GM06990 (cell line): ENCODE results near the gene SUSD3.

Experiments
- DNase-seq: peaks from one replicate; pipeline ENCODE4 v3.0.0-alpha.2; 2011; ENCODE audit not compliant: insufficient read length; ENCODE audit errors: extremely low read depth
- H3K27me3 ChIP-seq: replicated peaks from 2 replicates; pipeline ENCODE4 v1.6.0; 2011; ENCODE audit warnings: low read length; ENCODE audit not compliant: control insufficient read depth, insufficient read depth
- H3K36me3 ChIP-seq: 2 replicates; pipeline ENCODE4 v1.5.1; 2011; ENCODE audit warnings: low read length; ENCODE audit not compliant: control insufficient read depth, insufficient read depth
- H3K4me3 ChIP-seq: replicated peaks from 2 replicates; pipeline ENCODE4 v1.5.1; 2011; ENCODE audit warnings: low read depth, mild to moderate bottlenecking, control low read depth, low read length
- TF ChIP-seq, protein P1 (sequence below): IDR thresholded peaks from 2 replicates; pipeline ENCODE4 v1.5.1; 2011; ENCODE audit warnings: low read length, control low read depth, mild to moderate bottlenecking, inconsistent platforms; ENCODE audit not compliant: insufficient read depth, poor library complexity, severe bottlenecking

Gene SUSD3

DNA sequence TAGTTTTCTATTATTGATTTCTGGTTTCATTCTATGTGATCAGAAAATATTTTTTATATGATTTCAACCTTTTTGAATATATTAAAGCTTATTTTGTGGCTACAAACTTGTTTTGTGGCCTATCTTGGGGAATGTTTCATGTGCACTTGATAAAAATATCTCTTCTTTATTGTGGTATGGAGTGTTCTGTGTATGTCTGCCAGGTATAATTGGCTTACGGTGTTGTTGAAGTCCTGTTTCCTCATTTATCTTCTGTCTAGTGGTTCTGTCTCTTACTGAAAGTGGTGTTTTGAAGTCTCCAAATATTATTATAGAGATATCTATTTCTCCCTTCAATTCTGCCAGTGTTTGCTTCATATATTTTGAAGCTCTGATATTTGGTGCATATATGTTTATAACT, 47.1 kb downstream of the SUSD3 start:
- DNase-seq, result no peak
- Histone ChIP-seq H3K27me3 (no peaks in the 10 kb centered on the region), H3K4me3 (no peak overlapping the region), H3K36me3 (no peaks in the 10 kb centered on the region)
- TF ChIP-seq, protein P1, sequence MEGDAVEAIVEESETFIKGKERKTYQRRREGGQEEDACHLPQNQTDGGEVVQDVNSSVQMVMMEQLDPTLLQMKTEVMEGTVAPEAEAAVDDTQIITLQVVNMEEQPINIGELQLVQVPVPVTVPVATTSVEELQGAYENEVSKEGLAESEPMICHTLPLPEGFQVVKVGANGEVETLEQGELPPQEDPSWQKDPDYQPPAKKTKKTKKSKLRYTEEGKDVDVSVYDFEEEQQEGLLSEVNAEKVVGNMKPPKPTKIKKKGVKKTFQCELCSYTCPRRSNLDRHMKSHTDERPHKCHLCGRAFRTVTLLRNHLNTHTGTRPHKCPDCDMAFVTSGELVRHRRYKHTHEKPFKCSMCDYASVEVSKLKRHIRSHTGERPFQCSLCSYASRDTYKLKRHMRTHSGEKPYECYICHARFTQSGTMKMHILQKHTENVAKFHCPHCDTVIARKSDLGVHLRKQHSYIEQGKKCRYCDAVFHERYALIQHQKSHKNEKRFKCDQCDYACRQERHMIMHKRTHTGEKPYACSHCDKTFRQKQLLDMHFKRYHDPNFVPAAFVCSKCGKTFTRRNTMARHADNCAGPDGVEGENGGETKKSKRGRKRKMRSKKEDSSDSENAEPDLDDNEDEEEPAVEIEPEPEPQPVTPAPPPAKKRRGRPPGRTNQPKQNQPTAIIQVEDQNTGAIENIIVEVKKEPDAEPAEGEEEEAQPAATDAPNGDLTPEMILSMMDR, result no peak

DNA sequence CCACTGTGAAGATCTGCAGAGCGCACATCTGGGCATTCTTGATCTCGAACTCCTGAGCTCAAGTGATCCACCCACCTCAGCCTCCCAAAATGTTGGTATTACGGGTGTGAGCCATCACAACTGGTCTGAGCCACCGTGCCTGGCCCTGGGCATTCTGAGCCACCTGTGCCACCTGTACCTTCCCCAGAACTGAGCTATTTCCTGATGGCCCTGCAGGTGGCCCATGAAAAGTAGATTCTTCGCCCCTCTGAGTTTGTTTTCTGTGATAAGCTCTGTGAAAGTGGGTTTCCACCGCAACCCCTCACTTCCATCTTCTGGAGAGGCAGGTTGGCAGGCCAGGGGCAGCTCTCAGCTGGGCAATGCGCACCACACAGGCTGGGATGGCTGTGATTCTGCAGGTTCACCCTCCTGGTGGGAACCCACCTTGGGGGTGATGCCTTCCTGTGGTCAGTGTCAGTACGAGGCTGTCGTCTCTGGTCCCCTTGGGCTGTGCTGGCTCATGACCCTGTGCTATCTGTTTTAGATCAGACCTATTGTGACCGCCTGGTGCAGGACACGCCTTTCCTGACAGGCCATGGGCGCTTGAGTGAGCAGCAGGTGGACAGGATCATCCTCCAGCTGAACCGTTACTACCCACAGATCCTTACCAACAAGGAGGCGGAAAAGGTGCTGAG, 48.8 kb downstream of the SUSD3 start:
- TF ChIP-seq, protein P1, result no peak
- H3K36me3 ChIP-seq, result peaks cover under 1% of the 10 kb centered on the region; the same call in 1 of the 2 replicates
- no peaks in the 10 kb centered on the region for H3K27me3 ChIP-seq
- no peak for DNase-seq
- H3K4me3 ChIP-seq, result no peak overlapping the region

DNA sequence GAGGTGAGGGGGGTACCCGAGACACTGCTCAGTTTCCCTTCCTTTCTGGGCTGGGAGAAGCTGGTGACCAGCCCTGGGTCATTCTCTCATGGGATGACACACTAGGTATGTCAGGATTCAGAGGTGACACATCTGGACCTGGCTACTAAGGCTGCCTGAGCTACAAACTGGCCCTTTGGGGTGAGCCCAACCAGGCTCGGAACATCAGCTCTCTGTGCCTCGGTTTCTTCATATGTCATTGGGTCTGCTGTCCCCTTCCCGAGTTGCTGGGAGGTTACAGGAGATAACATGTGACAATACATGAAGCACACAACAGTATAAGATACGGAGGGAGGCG, 49.3 kb downstream of the SUSD3 start:
- Histone ChIP-seq H3K27me3 (no peaks in the 10 kb centered on the region), H3K4me3 (no peak overlapping the region), H3K36me3 (peaks cover 1% of the 10 kb centered on the region; the same call in 1 of the 2 replicates)
- no peak for DNase-seq
- TF ChIP-seq, protein P1, result no peak

DNA sequence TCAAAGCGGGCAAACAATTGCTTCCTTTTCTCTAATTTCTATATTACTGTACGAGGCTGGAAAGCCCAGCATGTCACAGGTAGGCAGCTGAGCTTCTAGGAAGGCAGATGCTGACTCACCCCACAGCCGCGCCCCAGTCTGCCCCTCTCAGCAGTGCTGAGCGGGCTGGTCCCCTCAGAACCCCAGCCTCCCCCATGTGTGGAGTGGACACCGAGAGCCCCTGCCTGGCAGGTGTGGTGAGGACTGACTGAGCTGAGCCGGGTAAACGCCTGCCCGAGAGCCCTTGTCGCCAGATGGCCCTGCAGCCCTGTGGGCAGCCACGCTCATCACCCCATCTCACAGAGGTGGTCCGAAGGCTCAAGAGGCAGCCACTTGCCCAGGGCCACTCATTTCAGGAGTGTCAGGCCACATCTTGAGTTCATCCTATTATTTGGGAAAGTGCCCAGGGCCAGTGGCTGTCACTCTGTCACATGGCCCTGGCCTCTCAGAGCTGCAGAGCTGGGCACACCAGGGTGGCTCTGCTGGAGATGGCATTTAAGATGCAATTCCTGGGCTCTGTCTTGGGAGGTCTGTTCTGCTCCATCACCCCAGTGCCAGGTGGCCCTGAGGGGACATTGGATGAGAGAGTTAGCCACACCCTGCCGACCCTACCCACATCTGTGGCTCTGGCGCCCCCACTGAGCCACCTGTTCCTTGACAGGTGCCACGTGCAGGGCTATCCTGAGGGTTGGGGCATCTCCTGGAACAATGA, 50.0 kb downstream of the SUSD3 start:
- Histone ChIP-seq H3K27me3 (no peaks in the 10 kb centered on the region), H3K36me3 (peaks cover 2% of the 10 kb centered on the region; the same call in 1 of the 2 replicates), H3K4me3 (no peak overlapping the region)
- DNase-seq, result peak; percentile 34
- TF ChIP-seq, protein P1, result no peak

DNA sequence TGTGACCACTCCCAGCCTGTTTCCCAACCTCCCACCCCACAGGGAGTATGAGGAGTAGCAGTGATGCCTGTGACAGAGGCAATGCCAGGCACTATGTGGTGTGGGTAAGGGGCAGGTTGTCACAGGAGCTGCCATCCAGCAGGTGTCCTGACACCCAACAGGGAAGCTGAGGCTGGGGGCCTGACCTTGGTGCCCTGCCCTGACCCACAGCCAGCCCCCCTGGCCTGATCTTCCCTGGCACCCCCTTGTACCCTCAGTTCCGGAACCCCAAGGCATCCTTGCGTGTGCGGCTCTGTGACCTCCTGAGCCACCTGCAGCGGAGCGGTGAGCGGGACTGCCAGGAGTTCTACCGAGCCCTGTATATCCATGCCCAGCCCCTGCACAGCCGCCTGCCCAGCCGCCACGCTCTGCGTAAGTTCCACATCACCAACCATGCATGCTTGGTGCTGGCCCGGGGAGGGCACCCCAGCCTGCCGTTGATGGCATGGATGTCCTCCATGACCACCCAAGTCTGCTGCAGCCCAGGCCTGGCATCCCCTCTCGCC, 51.9 kb downstream of the SUSD3 start:
- TF ChIP-seq, protein P1, result no peak
- DNase-seq, result peak; percentile 9
- no peaks in the 10 kb centered on the region for H3K27me3 ChIP-seq

More for the DNA sequence above, 51.9 kb downstream of the SUSD3 start:
- Histone ChIP-seq H3K36me3 (peaks cover 2% of the 10 kb centered on the region; the same call in 1 of the 2 replicates), H3K4me3 (no peak overlapping the region)
